Endothelial cell of umbilical vein (primary cell): Measurements from ENCODE around the gene SETD1A. TPM values are rescaled to one million over a fixed set of nuclear protein-coding genes. Genes with fewer than 3 reads are reported as not detected.

Experiments used
- BruUV-seq: library from RNA; stranded (reverse); fragments of 400-500 nt; replicated peaks from 2 replicates; lab custom pipeline; 2021; lab: Mats Ljungman, UMichigan
- CTCF ChIA-PET: fragments of 300-600, 350-600 bp; sonication (Branson Sonifier 250); formaldehyde crosslinking; loops from one replicate; lab custom pipeline; 2021; ENCODE audit warnings: antibody characterized with exemption, inconsistent platforms; lab: Charles Lee
- POLR2A ChIA-PET: fragments of 300-600, 350-600 bp; sonication (Branson Sonifier 250); formaldehyde crosslinking; loops from one replicate; lab custom pipeline; 2021; ENCODE audit warnings: antibody characterized with exemption, inconsistent platforms; lab: Charles Lee
- DNase-seq: peaks from one replicate; pipeline ENCODE4 v3.0.0-alpha.2; 2011; ENCODE audit warnings: low read depth, low spot score
- FAIRE-seq: peaks from 2 replicates; lab custom pipeline; 2011; peaks lifted over from hg19 to GRCh38; lab: Jason Lieb, UNC
- H2AFZ ChIP-seq: 2 replicates; pipeline ENCODE4 v1.6.0; 2012; ENCODE audit warnings: low read depth, low read length, control low read depth, inconsistent platforms
- H3K27ac ChIP-seq: 2 replicates; pipeline ENCODE4 v1.5.1; 2011; ENCODE audit warnings: low read depth, mild to moderate bottlenecking, control low read depth, low read length, moderate library complexity; ENCODE audit not compliant: insufficient read depth
- H3K27me3 ChIP-seq, 2 experiments: 2 replicates each; pipeline versions ENCODE4 v1.6.0 to v1.6.1; 2011; ENCODE audit warnings: low read length in 2 of 2, mixed read lengths in 1 of 2; ENCODE audit not compliant: control insufficient read depth in 2 of 2, insufficient read depth in 2 of 2
- H3K36me3 ChIP-seq, 2 experiments: 2 replicates in 1 of 2; 3 replicates in 1 of 2; pipeline ENCODE4 v1.5.1; 2011; ENCODE audit warnings: low read length in 2 of 2, mild to moderate bottlenecking in 1 of 2, moderate library complexity in 1 of 2; ENCODE audit not compliant: control insufficient read depth in 2 of 2, insufficient read depth in 2 of 2; ENCODE audit errors: extremely low read depth in 1 of 2
- H3K4me1 ChIP-seq: 3 replicates; pipeline ENCODE4 v1.5.1; 2011; ENCODE audit warnings: mild to moderate bottlenecking, low read length; ENCODE audit not compliant: control insufficient read depth, insufficient read depth; ENCODE audit errors: extremely low read depth
- H3K4me2 ChIP-seq: 2 replicates; pipeline ENCODE4 v1.6.1; 2011; ENCODE audit warnings: low read length, control low read depth, mixed read lengths; ENCODE audit not compliant: insufficient read depth
- H3K4me3 ChIP-seq, 3 experiments: fragments of 200-600 bp in 1 of 3; sonication (generic), shearing (Covaris generic) in 1 of 3; replicated peaks in 1 of 3; 2 replicates each; pipeline ENCODE4 v1.5.1; 2011 to 2016; ENCODE audit warnings: control low read depth in 3 of 3, low read length in 3 of 3, mild to moderate bottlenecking in 2 of 3, inconsistent platforms in 1 of 3, low read depth in 1 of 3, moderate library complexity in 1 of 3; ENCODE audit not compliant: insufficient read depth in 1 of 3
- H3K79me2 ChIP-seq: 2 replicates; pipeline ENCODE4 v1.6.0; 2012; ENCODE audit warnings: low read length, inconsistent platforms; ENCODE audit not compliant: control insufficient read depth, insufficient read depth
- H3K9ac ChIP-seq: replicated peaks from 2 replicates; pipeline ENCODE3; 2011; ENCODE audit warnings: low read length, control low read depth; ENCODE audit not compliant: insufficient read depth; ENCODE audit errors: extremely low read depth
- H3K9me1 ChIP-seq: replicated peaks from 3 replicates; pipeline ENCODE4 v1.6.0; 2011; ENCODE audit warnings: mild to moderate bottlenecking, low read length; ENCODE audit not compliant: control insufficient read depth, insufficient read depth; ENCODE audit errors: extremely low read depth
- H3K9me3 ChIP-seq: replicated peaks from 2 replicates; pipeline ENCODE4 v1.5.1; 2012; ENCODE audit warnings: low read length, inconsistent platforms; ENCODE audit not compliant: control insufficient read depth, insufficient read depth
- H4K20me1 ChIP-seq: replicated peaks from 2 replicates; pipeline ENCODE3; 2011; ENCODE audit warnings: mild to moderate bottlenecking, low read length; ENCODE audit not compliant: control insufficient read depth, insufficient read depth; ENCODE audit errors: extremely low read depth
- CTCF ChIP-seq, 2 donors: IDR thresholded peaks; 1 replicate in 1 of 2; 2 replicates in 1 of 2; pipeline ENCODE4 v1.5.1; 2011; ENCODE audit warnings: low read length in 2 of 2, mild to moderate bottlenecking in 2 of 2, moderate library complexity in 2 of 2, control low read depth in 1 of 2, inconsistent platforms in 1 of 2, low read depth in 1 of 2; ENCODE audit not compliant: insufficient read depth in 1 of 2; ENCODE audit errors: extremely low read depth in 1 of 2
- GATA2 ChIP-seq: IDR thresholded peaks from 2 replicates; pipeline ENCODE4 v1.7.0; 2011; ENCODE audit warnings: low read depth, mild to moderate bottlenecking, moderate library complexity, mixed read lengths, low read length; ENCODE audit not compliant: insufficient read length, insufficient read depth
- JUN ChIP-seq: IDR thresholded peaks from 2 replicates; pipeline ENCODE4 v1.6.1; 2011; ENCODE audit warnings: borderline replicate concordance, low read depth; ENCODE audit not compliant: insufficient read length, insufficient read depth
- dilution Hi-C: fragments of 300-500 bp; cut with MboI; formaldehyde crosslinking; loops from one replicate; pipeline ENCODE4 v1.15.0; 2019; ENCODE audit warnings: low sequenced_read_pairs; ENCODE audit not compliant: extremely low pct_ligation_motif_present
- intact Hi-C: fragments of 100-400 bp; cut with micrococcal nuclease; formaldehyde crosslinking; loops from one replicate; pipeline ENCODE4 v1.10.0; 2022
- polyA plus RNA-seq, 4 experiments: library from polyadenylated mRNA; depleted of rRNA in 3 of 4; stranded (reverse) in 3 of 4; unstranded in 1 of 4; fragments of >200 nt; gene quantifications; 2 replicates each; pipeline versions ENCODE4 v1.2.1 to v1.2.3, GENCODE V29; 2011 to 2012; ENCODE audit warnings: missing spikeins in 1 of 4
- total RNA-seq: library from RNA; stranded (reverse); gene quantifications from 2 replicates; pipeline ENCODE4 v1.2.3, GENCODE V29; 2021

SETD1A gene
- total and polyA plus RNA-seq, 2 donors (not counting 3 experiments of a cell fraction or from before 2014, with no cell fraction given), result 3.5 to 21.3 TPM

- ChIA-PET POLR2A (no interaction called here), CTCF (interaction anchor here (1.4 kb wide), 1 partner anchor 87 kb away, joined by 3 read pairs; no protein-coding TSS in a partner anchor)
- Histone ChIP-seq H3K4me3 (no peak overlapping the region), H3K27ac (no peak overlapping the region), H3K36me3 (peaks cover 6 to 40% of the 10 kb centered on the region in 2 experiments), H3K4me2 (no peak overlapping the region), H3K27me3 (no peaks in the 10 kb centered on the region), H3K4me1 (no peaks in the 10 kb centered on the region), H3K9me3 (no peaks in the 10 kb centered on the region), H3K79me2 (no peaks in the 10 kb centered on the region), H3K9ac (no peak overlapping the region), H3K9me1 (no peaks in the 10 kb centered on the region), H2AFZ (no peak overlapping the region), H4K20me1 (no peaks in the 10 kb centered on the region)
- BruUV-seq, result no TSS peak
- FAIRE-seq, result no peak
- intact Hi-C loops (no loop called here), dilution Hi-C loops (no loop called here)
- TF ChIP-seq CTCF (IDR thresholded peaks at IDR 0.05; ENCODE audit: extremely low read depth in 1 of 2, insufficient read depth in 1 of 2, low read depth in 1 of 2, low read length in 2 of 2), result no peak
- no peak for TF ChIP-seq GATA2
- TF ChIP-seq JUN, result no peak
- no peak for DNase-seq
These were observed 26.4 kb upstream of the SETD1A start for GRCh38 chr16:30931068-30931650.
